Activated effector memory CD4-positive, alpha-beta T cell treated with Interleukin-2 at 50 U/mL for 16 hours (primary cell): ENCODE results near the gene BTNL8.
"Not testable (repeated sequence)": the region's sequence is repeated elsewhere in the genome, so short reads cannot be mapped to it uniquely, and the experiment has no call there.

Source experiments
- DNase-seq: peaks from one replicate; pipeline ENCODE4 v3.0.0-alpha.2; 2020

BTNL8 gene

DNA sequence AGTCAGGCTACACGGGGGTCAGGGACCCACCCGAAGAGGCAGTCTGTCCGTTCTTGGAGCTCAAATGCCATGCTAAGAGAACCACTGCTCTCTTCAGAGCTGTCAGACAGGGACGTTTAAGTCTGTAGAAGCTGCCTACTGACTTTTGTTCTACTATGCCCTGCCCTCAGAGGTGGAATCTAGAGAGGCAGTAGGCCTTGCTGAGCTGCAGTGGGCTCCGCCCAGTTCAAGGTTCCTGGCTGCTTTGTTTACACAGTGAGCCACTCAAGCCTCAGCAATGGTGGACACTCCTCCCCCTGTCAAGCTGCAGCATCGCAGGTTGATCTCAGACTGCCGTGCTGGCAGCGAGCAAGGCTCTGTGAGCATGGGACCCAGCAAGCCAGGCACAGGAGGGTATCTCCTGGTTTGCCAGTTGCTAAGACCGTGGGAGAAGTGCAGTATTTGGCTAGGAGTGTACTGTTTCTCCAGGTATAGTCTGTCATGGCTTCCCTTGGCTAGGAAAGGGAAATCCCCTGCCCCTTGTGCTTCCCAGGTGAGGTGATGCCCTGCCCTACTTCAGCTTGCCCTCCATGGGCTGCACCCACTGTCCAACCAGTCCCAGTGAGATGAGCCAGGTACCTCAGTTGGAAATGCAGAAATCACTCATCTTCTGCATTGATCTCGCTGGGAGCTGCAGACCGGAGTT is 13.0 kb upstream of the BTNL8 start:
- DNase-seq: not testable (repeated sequence)

DNA sequence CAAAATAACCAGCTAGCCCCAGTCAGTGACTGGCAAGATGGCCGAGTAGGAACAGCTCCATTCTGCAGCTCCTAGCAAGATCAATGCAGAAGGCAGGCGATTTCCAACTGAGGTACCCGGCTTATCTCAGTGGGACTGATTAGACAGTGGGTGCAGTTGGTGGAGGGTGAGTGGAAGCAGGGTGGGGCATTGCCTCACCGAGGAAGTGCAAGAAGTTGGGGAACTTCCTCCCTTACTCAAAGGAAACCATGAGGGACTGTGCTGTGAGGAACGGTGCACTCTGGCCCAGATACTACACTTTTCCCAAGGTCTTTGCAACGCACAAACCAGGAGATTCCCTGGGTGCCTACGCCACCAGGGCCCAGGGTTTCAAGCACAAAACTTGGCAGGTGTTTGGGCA is 9.6 kb upstream of the BTNL8 start:
- DNase-seq: no peak

DNA sequence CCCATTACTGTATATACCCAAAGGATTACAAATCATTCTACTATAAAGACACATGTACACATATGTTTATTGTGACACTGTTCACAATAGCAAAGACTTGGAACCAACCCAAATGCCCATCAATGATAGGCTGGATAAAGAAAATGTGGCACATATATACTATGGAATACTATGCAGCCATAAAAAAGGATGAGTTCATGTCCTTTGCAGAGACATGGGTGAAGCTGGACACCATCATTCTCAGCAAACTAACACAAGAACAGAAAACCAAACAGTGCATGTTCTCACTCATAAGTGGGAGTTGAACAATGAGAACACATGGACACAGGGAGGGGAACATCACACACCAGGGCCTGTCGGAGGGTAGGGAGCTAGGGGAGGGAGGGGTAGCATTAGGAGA is 3.6 kb upstream of the BTNL8 start:
- DNase-seq: not testable (repeated sequence)

DNA sequence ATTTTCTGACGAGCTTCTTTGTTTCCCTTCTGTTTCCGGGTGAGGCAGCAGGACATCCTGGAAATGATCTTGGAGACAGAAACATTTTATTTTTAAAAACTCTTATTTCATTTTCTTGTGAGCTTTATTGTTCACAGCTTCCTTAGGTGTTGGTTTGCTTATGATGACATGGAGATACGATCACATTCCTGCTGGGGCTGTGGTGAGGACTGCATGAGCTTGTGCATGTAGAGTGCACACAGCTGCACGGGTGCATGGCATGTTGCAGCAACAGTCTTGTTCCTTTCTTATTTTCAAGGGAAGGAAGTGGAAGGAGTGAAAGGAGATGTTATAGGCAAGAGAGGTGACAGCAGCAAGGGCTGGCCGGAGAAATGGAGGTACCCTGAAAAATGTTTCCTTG is 1.2 kb downstream of the BTNL8 start:
- DNase-seq: no peak

DNA sequence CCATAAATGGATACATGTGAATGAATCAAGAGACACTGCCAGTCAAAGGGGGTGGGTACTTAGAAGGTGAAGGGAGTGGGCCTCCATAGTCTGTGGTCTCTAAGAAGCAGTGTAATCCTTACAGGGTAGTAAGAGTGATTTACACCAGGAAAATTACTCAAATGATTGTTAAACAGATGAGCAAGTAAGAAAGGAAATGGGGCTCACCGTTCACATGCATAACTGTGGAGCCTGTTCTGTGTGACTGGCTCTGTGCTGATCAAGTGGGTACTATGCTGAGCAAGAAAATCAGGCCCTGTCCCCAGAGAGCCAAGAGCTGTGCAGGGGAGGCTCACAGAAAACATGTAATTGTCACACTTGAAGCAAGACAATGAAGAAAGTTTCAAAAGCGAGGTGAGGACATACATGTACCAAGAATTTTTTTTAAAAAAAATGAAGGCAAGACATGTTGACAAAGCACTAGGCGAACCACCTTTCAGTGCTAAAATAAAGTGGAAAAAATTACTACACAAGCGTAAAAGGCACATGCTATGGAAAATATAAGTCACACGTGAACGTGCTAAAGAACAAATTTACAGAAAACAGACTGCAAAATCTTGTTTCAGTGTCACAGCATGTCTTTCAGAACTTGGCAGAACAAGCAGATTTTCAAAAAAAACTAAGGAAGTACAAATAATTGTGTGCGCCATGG is 2.5 kb downstream of the BTNL8 start:
- no peak for DNase-seq

DNA sequence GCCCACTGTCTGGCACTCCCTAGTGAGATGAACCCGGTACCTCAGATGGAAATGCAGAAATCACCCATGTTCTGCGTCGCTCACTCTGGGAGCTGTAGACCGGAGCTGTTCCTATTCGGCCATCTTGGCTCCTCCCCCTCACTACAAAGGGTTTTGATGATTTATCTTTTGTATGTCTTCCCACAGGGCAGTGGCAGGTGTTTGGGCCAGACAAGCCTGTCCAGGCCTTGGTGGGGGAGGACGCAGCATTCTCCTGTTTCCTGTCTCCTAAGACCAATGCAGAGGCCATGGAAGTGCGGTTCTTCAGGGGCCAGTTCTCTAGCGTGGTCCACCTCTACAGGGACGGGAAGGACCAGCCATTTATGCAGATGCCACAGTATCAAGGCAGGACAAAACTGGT is 9.4 kb downstream of the BTNL8 start:
- DNase-seq: no peak

DNA sequence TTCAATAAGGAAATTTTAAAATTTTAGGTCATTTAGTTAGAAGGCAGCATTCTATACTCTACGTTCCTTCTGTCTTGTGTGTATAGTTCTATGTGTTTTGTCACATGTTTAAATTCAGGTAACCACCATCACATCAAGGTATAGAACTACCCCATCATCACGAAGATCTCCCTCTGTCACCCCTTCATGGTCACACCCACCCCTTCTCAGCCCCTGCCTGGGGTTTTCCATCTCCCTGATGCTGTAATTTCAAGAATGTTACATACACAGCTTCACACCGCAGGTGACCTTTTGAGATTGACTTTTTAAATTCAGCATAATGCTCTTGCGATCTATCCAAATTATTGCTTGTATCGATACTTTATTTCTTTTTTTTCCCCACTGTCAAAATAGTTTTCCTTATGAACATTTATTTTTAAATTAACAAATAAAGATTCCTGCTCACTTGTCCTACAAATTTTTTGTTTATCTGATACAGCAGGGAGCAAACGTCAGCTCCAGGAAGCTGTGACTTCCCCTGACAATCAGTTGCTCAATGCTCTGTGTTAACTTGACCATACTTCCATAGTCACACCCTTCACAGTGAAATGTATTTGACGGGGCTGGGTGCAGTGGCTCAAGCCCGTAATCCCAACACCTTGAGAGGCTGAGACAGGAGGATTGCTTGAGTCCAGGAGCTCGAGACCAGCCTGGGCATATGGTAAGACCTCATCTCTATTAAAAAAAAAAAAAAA is 10.2 kb downstream of the BTNL8 start:
- DNase-seq: no peak

DNA sequence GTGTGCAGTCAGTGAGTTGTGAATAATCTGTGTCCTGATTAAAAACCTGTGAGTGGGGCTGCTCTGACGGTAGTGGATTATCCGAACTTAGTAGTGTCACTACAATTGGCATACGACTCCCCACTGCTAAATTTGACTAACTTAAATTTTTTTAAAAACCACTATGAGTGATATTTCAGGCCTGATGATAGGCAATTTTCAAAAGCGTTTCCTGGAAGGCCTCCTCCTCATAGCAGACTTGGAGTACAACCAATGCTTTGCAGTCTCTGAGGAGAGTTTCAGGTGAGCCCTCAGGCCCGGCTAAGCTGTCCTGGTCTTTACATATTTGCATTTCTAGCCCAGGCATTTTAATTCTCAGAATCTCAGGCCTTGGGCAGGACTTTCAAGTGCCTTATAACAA is 10.8 kb downstream of the BTNL8 start:
- no peak for DNase-seq

DNA sequence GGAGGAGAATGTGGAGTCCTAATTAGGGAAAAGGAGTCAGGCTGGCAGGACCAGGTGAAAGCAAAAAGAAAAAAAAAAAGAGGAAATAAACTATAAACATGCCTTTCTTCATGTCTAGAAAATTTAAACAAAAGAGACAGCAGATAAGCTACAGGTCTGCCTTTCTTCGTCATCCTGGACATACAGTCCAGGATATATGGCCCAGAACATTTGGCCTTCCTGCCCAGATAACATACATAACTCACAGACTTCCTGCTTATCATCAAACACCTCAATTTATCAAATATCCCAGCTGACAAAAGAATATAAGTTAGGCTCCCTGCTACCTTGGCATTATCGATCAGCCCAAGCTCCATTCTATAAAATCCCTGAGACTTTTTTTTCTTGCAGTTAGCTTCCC is 11.2 kb downstream of the BTNL8 start:
- no peak for DNase-seq

DNA sequence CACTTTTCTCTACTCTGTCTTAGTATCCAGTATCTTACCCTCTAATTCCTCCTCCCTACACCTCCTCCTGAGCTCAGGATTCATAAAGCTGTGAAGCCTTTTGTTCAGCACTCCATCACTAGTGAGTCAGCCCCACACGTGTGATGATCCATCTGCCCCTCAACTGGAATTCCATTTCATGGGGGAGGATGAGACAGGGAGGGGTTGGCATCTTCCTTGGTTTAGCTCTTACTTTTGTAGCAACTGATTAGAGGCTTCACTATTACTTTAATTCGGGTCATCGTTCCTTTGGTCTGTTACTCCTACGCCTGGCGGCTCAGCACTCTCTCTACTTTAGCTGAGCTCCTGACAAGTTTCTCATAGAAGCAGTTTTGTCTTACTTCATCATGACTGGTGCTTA is 11.8 kb downstream of the BTNL8 start:
- no peak for DNase-seq

DNA sequence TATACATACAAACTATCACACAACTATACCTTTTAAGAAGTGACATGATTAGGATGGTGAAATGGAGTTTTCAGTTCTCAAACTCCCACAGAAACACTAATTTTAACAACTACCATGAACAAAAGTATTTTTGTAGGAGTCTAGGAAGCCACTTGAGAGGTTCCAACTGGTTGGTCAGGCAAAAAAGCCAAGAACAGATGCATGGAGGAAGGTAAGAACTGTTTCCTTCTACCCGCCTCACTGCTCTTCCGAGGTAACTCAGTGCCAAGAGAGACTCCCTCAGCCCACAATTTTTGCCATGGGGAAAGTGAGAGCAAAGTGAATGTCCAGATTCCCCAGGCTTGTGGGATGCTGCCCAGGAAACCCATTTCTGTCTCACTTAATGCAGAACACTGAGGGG is 15.7 kb downstream of the BTNL8 start:
- DNase-seq: no peak

DNA sequence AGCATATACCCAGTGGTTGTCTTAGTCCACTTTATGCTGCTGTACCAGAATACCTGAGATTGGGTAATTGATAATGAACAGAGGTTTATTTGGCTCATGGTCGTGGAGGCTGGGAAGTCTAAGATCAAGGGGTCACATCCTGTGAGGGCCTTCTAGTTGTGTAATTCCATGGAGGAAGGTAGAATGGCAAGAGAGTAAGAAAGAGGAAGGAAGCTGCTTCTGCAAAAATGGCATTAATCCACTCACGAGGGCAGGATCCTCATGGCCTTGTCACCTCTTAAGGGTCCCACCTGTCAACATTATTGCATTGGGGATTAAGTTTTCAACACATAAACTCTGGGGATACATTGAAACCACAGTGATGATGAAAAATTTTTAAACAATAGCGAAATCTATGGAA is 17.0 kb downstream of the BTNL8 start:
- no peak for DNase-seq

DNA sequence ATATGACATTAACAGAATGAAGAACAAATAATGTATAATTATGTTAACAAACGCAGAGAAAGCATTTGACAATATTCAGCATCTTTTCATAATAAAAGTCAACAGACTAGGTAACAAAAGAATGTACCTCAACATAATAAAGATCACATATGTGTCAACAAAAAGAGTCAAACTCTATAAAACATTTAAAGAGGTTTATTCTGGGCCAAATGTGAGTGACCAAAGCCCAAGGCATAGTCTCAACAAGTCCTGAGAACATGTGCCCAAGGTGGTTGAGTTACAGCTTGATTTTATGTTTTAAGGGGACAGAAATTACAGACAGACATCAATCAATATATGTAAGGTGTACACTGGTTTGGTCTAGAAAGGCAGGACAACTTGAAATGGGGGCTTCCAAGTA is 19.4 kb downstream of the BTNL8 start:
- DNase-seq: no peak

DNA sequence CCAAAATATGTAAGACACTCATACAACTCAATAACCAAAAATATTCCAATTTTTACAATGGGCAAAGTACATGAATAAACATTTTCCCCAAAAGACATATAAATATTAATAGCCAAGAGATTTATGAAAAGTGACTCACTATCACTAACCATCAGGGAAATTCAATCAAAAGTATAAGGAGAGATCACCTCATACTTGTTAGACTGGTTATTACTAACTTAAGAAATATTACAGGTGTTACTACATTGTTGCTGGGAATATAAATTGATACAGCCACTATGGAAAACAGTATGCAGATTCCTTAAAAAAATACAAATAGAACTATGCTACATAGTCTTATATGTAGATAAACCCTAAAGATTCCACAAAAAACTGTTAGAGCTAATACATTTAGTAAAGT is 21.8 kb downstream of the BTNL8 start:
- no peak for DNase-seq

DNA sequence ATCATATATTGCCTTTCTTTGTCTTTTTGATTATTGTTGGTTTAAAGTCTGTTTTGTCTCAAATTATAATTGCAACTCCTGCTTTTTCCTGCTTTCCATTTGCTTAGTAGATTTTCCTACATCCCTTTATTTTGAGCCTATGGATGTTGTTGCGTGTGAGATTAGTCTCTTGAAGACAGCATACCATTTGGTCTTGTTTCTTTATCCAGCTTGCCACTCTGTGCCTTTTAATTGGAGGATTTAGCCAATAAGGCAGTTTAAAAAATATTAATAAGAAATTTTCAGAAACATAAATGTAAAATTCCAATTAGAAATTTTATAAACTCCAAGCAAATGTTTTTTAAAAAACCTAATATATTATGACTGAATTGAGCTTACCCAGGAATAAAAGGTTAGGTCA is 24.0 kb downstream of the BTNL8 start:
- DNase-seq: no peak

DNA sequence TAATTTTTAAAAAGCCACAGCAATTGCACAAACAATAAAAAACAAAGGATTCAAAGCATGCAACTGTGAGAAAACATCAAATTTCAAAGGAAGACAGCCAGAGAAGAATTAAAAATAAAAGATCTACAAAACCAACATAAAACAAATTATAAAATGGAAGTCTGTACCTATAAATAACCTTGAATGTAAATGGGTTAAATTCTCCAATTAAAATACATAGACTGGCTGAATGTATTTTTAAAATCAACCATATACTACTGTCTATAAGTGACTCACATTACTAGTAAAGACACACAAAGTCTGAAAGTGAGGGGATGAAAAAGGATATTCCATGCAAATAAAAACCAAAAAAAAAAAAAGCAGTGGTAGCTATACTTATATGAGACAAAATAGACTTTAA is 33.7 kb downstream of the BTNL8 start:
- DNase-seq: no peak

DNA sequence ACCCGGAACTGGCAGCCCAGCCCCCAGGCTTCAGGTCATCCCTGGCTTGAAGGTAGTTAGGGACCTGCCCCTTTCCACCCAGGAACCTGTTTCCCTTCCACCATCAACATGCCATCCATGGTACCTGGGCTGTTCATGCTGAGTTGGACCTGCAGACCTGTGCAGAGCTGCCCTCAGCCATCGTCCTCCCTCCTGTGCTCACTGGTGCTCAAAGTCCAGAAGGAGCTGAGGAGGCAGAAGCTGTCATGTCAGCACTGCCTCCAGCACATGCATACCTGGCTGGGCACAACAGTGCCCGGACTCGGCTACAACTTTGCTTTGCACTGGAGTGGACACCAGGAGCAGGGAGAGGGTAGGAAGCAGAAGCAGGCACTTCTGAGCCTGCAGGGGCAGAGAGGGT is 36.2 kb downstream of the BTNL8 start:
- no peak for DNase-seq

DNA sequence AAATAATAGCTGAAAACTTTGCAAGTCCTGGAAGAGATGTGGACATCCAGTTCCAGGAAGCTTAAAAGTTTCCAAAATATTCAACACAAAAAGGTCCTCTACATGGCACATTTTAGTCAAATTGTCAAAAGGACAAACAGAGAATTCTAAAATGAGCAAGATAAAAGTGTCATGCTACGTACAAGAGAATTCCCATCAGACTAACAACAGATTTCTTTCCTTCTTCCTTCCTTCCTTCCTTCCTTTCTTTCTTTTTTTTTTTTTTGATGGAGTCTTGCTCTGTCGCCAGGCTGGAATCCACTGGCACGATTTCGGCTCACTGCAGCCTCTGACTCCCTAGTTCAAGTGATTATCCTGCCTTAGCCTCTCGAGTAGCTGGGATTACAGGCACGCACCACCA is 39.3 kb downstream of the BTNL8 start:
- no peak for DNase-seq

DNA sequence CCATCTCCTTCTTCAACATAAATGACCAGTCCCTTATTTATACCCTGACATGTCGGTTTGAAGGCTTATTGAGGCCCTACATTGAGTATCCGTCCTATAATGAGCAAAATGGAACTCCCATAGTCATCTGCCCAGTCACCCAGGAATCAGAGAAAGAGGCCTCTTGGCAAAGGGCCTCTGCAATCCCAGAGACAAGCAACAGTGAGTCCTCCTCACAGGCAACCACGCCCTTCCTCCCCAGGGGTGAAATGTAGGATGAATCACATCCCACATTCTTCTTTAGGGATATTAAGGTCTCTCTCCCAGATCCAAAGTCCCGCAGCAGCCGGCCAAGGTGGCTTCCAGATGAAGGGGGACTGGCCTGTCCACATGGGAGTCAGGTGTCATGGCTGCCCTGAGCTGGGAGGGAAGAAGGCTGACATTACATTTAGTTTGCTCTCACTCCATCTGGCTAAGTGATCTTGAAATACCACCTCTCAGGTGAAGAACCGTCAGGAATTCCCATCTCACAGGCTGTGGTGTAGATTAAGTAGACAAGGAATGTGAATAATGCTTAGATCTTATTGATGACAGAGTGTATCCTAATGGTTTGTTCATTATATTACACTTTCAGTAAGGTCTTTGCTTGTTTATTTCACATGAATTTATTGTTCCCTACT is 51.5 kb downstream of the BTNL8 start:
- DNase-seq: no peak

DNA sequence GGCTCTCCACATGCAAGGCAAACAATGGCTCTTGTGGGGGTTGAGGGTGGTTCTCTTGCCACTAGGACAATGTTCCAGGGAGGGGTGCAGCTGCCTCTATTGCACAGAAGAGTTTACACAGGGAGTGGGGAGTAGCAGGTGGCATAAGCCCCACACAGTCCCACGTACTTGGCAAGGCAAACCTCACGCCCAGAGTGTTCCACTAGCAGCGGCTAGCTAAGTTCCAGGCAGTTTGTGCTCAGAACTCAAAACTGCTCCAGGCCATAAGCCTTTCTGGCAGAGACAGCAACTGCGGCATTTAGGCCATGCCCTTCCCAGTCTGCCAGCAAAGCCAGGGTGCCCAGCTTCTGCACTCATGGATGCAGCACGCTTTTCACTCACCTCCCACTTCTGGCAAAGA is 60.7 kb downstream of the BTNL8 start:
- no peak for DNase-seq

DNA sequence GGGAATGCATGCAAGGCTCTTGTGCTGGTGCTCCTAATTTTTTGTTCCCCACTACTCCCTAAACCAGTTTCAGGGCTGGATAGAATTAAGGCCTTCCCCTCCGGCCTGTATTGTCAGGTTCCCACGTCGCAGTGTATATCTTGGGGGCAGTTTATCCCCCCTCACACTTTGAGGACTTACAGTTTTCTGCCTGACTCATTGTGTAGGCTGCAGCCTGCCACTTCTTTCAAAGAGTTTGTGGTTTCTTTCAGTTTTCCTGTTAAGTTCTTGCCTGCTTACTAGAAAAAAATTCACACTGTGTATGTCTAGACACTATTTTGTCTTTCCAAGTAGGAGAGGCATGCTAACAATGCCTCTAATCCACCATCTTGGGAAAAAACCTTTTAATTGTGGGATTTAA is 61.2 kb downstream of the BTNL8 start:
- DNase-seq: no peak

DNA sequence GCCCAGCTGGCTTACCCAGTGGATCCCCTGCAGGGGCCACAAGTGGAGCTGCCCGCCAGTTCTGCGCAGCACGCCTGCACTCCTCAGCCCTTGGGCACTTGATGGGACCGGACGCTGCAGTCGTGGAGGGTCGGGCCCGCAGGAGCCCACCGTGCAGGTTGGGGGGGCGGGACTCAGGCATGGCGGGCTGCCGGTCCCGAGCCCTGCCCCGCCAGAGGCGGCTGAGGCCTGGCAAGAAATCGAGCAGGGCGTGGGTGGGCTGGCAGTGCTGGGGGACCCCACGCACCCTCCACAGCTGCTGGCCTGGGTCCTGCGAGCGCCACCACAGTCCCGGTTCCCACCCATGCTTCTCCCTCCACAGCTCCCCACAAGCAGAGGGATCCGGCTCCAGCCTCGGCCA is 70.4 kb downstream of the BTNL8 start:
- no peak for DNase-seq

DNA sequence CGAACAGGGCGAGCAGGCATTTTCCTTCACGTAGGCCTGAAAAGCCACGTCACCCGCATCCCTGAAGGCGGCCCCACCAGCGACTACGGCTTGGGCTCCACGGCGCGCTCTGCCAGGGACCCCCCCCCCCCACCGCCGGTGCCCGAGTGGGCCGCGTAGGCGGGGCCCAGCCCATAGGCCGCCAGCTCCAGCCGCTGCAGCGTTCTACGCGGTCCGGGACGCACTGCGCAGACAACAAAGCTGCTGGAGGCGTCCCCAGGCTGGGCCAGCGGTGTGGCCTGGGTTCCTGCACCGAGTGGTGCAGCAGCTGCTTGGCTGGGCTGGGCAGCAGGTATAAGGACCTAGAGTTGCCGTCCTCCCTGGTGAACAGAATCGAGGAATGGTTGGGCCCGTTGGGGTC is 71.4 kb downstream of the BTNL8 start:
- DNase-seq: no peak

DNA sequence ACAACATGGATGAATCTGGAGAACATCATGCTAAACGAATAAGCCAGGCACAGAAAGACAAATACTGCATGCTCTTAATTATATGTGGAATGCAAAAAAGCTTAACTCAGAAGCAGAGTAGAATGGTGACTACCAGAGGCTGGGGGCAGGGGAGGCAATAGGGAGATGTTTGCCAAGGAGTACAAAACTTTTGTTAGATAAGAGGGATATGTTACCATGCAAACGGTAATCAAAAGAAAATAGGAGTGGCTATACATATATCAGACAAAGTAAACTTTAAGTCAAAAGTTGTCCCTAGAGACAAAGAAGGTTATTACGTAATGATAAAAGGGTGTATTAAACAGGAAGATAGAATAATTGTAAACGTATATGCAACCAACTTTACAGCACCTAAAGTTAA is 71.9 kb downstream of the BTNL8 start:
- DNase-seq: no peak
